ENCODE results near the gene NPVF.

Gene NPVF

GRCh38 chr7:25246306-25246705 is 18.0 kb upstream of the NPVF start:
- intact Hi-C loops (cut with micrococcal nuclease) = no loop called here
- H3K27ac Mint-ChIP-seq = no peak overlapping the region
- no peaks in the 10 kb centered on the region for H3K36me3 Mint-ChIP-seq (ENCODE audit: low read depth)
- peaks cover 5% of the 10 kb centered on the region for H3K27me3 Mint-ChIP-seq
- H3K4me3 Mint-ChIP-seq = no peak overlapping the region
- no peaks in the 10 kb centered on the region for H3K4me1 Mint-ChIP-seq (ENCODE audit: low read depth)
- H3K9me3 Mint-ChIP-seq = no peaks in the 10 kb centered on the region

- H3K4me1 Mint-ChIP-seq (ENCODE audit: low read depth) = no peaks in the 10 kb centered on the region
- intact Hi-C loops (cut with micrococcal nuclease) = no loop called here
- H3K9me3 Mint-ChIP-seq = no peaks in the 10 kb centered on the region
- H3K27ac Mint-ChIP-seq = no peak overlapping the region
- no peak overlapping the region for H3K4me3 Mint-ChIP-seq
- H3K27me3 Mint-ChIP-seq = peaks cover 3% of the 10 kb centered on the region
- no peaks in the 10 kb centered on the region for H3K36me3 Mint-ChIP-seq (ENCODE audit: low read depth)
Measured at GRCh38 chr7:25244254-25245033, 16.2 kb upstream of the NPVF start.

GRCh38 chr7:25242678-25243077 is 14.4 kb upstream of the NPVF start:
- Mint-ChIP-seq H3K4me1 (ENCODE audit: low read depth) (no peaks in the 10 kb centered on the region), H3K36me3 (ENCODE audit: low read depth) (no peaks in the 10 kb centered on the region), H3K27me3 (peaks cover 3% of the 10 kb centered on the region), H3K9me3 (no peaks in the 10 kb centered on the region), H3K27ac (no peak overlapping the region), H3K4me3 (no peak overlapping the region)
- intact Hi-C loops (cut with micrococcal nuclease) = no loop called here

- no peak overlapping the region for H3K4me3 Mint-ChIP-seq
- H3K36me3 Mint-ChIP-seq (ENCODE audit: low read depth) = no peaks in the 10 kb centered on the region
- H3K27me3 Mint-ChIP-seq = peaks cover 3% of the 10 kb centered on the region
- no peaks in the 10 kb centered on the region for H3K9me3 Mint-ChIP-seq
- no peaks in the 10 kb centered on the region for H3K4me1 Mint-ChIP-seq (ENCODE audit: low read depth)
- intact Hi-C loops (cut with micrococcal nuclease) = no loop called here
- no peak overlapping the region for H3K27ac Mint-ChIP-seq
Measured at GRCh38 chr7:25240896-25241295, 12.6 kb upstream of the NPVF start.

GRCh38 chr7:25240340-25240739 is 12.1 kb upstream of the NPVF start:
- intact Hi-C loops (cut with micrococcal nuclease) = no loop called here
- Mint-ChIP-seq H3K27me3 (peaks cover 7% of the 10 kb centered on the region), H3K4me1 (ENCODE audit: low read depth) (no peaks in the 10 kb centered on the region), H3K27ac (no peak overlapping the region), H3K36me3 (ENCODE audit: low read depth) (no peaks in the 10 kb centered on the region), H3K9me3 (no peaks in the 10 kb centered on the region), H3K4me3 (no peak overlapping the region)

GRCh38 chr7:25239888-25240287 is 11.6 kb upstream of the NPVF start:
- H3K27me3 Mint-ChIP-seq = peaks cover 9% of the 10 kb centered on the region
- no peaks in the 10 kb centered on the region for H3K4me1 Mint-ChIP-seq (ENCODE audit: low read depth)
- no peaks in the 10 kb centered on the region for H3K36me3 Mint-ChIP-seq (ENCODE audit: low read depth)
- no peak overlapping the region for H3K4me3 Mint-ChIP-seq
- intact Hi-C loops (cut with micrococcal nuclease) = no loop called here
- H3K27ac Mint-ChIP-seq = no peak overlapping the region
- no peaks in the 10 kb centered on the region for H3K9me3 Mint-ChIP-seq

- Mint-ChIP-seq H3K4me1 (ENCODE audit: low read depth) (no peaks in the 10 kb centered on the region), H3K9me3 (no peaks in the 10 kb centered on the region), H3K4me3 (no peak overlapping the region), H3K27me3 (peaks cover 6% of the 10 kb centered on the region), H3K27ac (no peak overlapping the region), H3K36me3 (ENCODE audit: low read depth) (no peaks in the 10 kb centered on the region)
- intact Hi-C loops (cut with micrococcal nuclease) = no loop called here
Measured at GRCh38 chr7:25238066-25238725, 9.9 kb upstream of the NPVF start.

- Mint-ChIP-seq H3K27me3 (peaks cover 9% of the 10 kb centered on the region), H3K36me3 (ENCODE audit: low read depth) (no peaks in the 10 kb centered on the region), H3K9me3 (no peaks in the 10 kb centered on the region), H3K4me1 (ENCODE audit: low read depth) (no peaks in the 10 kb centered on the region), H3K4me3 (no peak overlapping the region), H3K27ac (no peak overlapping the region)
- intact Hi-C loops (cut with micrococcal nuclease) = no loop called here
Measured at GRCh38 chr7:25235471-25235870, 7.2 kb upstream of the NPVF start.

GRCh38 chr7:25234336-25234735 is 6.0 kb upstream of the NPVF start:
- H3K9me3 Mint-ChIP-seq = no peaks in the 10 kb centered on the region

GRCh38 chr7:25223206-25223605 is 5.1 kb downstream of the NPVF start:
- intact Hi-C loops (cut with micrococcal nuclease) = no loop called here
- Mint-ChIP-seq H3K27me3 (peaks cover 8% of the 10 kb centered on the region), H3K36me3 (ENCODE audit: low read depth) (no peaks in the 10 kb centered on the region), H3K4me3 (no peak overlapping the region), H3K27ac (no peak overlapping the region), H3K4me1 (ENCODE audit: low read depth) (no peaks in the 10 kb centered on the region), H3K9me3 (no peaks in the 10 kb centered on the region)

More at GRCh38 chr7:25234336-25234735, 6.0 kb upstream of the NPVF start:
- Mint-ChIP-seq H3K4me3 (no peak overlapping the region), H3K27me3 (peaks cover 13% of the 10 kb centered on the region), H3K4me1 (ENCODE audit: low read depth) (no peaks in the 10 kb centered on the region), H3K27ac (no peak overlapping the region), H3K36me3 (ENCODE audit: low read depth) (no peaks in the 10 kb centered on the region)
- intact Hi-C loops (cut with micrococcal nuclease) = no loop called here

GRCh38 chr7:25222666-25223065 is 5.6 kb downstream of the NPVF start:
- intact Hi-C loops (cut with micrococcal nuclease) = no loop called here
- H3K27me3 Mint-ChIP-seq = peaks cover 8% of the 10 kb centered on the region
- no peak overlapping the region for H3K27ac Mint-ChIP-seq
- no peaks in the 10 kb centered on the region for H3K4me1 Mint-ChIP-seq (ENCODE audit: low read depth)
- no peaks in the 10 kb centered on the region for H3K9me3 Mint-ChIP-seq
- no peak overlapping the region for H3K4me3 Mint-ChIP-seq
- H3K36me3 Mint-ChIP-seq (ENCODE audit: low read depth) = no peaks in the 10 kb centered on the region

- Mint-ChIP-seq H3K27me3 (peaks cover 9% of the 10 kb centered on the region), H3K27ac (no peak overlapping the region), H3K36me3 (ENCODE audit: low read depth) (no peaks in the 10 kb centered on the region), H3K4me3 (no peak overlapping the region), H3K9me3 (no peaks in the 10 kb centered on the region), H3K4me1 (ENCODE audit: low read depth) (no peaks in the 10 kb centered on the region)
- intact Hi-C loops (cut with micrococcal nuclease) = no loop called here
Measured at GRCh38 chr7:25221009-25221408, 7.3 kb downstream of the NPVF start.

- intact Hi-C loops (cut with micrococcal nuclease) = no loop called here
- Mint-ChIP-seq H3K27me3 (peaks cover 6% of the 10 kb centered on the region), H3K9me3 (no peaks in the 10 kb centered on the region), H3K4me3 (no peak overlapping the region), H3K27ac (no peak overlapping the region), H3K36me3 (ENCODE audit: low read depth) (no peaks in the 10 kb centered on the region), H3K4me1 (ENCODE audit: low read depth) (no peaks in the 10 kb centered on the region)
Measured at GRCh38 chr7:25218191-25218590, 10.1 kb downstream of the NPVF start.

GRCh38 chr7:25216837-25217236 is 11.4 kb downstream of the NPVF start:
- H3K4me1 Mint-ChIP-seq (ENCODE audit: low read depth) = no peaks in the 10 kb centered on the region
- H3K4me3 Mint-ChIP-seq = no peak overlapping the region
- intact Hi-C loops (cut with micrococcal nuclease) = no loop called here
- H3K9me3 Mint-ChIP-seq = no peaks in the 10 kb centered on the region
- H3K27me3 Mint-ChIP-seq = peaks cover 12% of the 10 kb centered on the region
- H3K36me3 Mint-ChIP-seq (ENCODE audit: low read depth) = no peaks in the 10 kb centered on the region
- no peak overlapping the region for H3K27ac Mint-ChIP-seq

All from dendritic cell treated with granulocyte-macrophage colony-stimulating factor and Interleukin-4, amounts not matched to agents 40 ng/mL and 50 ng/mL, for 4 days (primary cell).